ENCODE measurements around the gene SH2D6.
A peak's percentile ranks its signal among the peaks of the same experiment; 100 is the strongest.

Gene SH2D6

DNA sequence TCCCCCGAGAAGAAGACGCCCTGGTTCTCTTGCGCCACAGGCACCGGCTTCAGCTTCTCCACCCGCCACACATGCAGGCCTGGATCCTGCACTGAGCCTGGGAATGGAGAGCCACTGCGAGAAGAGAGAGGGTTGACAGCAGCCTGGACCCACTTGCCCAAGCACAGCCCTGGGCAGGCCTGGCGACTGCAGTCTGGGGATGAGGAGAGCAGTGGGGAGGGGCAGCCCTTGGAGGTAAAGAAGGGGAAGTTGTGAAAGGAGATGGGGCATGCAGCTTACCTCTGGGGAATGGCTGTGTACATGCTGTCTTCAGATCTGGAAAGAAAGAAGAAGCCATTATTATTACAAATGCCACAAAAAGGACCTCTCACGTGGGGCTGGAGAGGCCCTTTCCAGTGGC lies 16.7 kb upstream of the SH2D6 start:
- H2AFZ ChIP-seq (ENCODE audit: low read depth) = no peak overlapping the region
- H3K4me3 ChIP-seq (IDR thresholded peaks at IDR 0.05; ENCODE audit: insufficient read depth, low read depth, low read length) = no peak overlapping the region
- H4K20me1 ChIP-seq (ENCODE audit: insufficient read depth) = no peaks in the 10 kb centered on the region
- no peaks in the 10 kb centered on the region for H3K36me3 ChIP-seq (ENCODE audit: insufficient read depth)
- no peak overlapping the region for H3K27ac ChIP-seq
- peaks cover 19% of the 10 kb centered on the region for H3K4me1 ChIP-seq (ENCODE audit: low read depth, poor library complexity, severe bottlenecking)
- H3K9ac ChIP-seq = no peak overlapping the region
- H3K4me2 ChIP-seq = no peak overlapping the region
- TF ChIP-seq, protein P1, sequence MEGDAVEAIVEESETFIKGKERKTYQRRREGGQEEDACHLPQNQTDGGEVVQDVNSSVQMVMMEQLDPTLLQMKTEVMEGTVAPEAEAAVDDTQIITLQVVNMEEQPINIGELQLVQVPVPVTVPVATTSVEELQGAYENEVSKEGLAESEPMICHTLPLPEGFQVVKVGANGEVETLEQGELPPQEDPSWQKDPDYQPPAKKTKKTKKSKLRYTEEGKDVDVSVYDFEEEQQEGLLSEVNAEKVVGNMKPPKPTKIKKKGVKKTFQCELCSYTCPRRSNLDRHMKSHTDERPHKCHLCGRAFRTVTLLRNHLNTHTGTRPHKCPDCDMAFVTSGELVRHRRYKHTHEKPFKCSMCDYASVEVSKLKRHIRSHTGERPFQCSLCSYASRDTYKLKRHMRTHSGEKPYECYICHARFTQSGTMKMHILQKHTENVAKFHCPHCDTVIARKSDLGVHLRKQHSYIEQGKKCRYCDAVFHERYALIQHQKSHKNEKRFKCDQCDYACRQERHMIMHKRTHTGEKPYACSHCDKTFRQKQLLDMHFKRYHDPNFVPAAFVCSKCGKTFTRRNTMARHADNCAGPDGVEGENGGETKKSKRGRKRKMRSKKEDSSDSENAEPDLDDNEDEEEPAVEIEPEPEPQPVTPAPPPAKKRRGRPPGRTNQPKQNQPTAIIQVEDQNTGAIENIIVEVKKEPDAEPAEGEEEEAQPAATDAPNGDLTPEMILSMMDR (conservative IDR thresholded peaks at IDR 0.05; ENCODE audit: low read depth, low read length) = no peak
- no peaks in the 10 kb centered on the region for H3K79me2 ChIP-seq (ENCODE audit: insufficient read depth, low read depth)
- no peaks in the 10 kb centered on the region for H3K27me3 ChIP-seq (ENCODE audit: insufficient read depth, low read depth)

DNA sequence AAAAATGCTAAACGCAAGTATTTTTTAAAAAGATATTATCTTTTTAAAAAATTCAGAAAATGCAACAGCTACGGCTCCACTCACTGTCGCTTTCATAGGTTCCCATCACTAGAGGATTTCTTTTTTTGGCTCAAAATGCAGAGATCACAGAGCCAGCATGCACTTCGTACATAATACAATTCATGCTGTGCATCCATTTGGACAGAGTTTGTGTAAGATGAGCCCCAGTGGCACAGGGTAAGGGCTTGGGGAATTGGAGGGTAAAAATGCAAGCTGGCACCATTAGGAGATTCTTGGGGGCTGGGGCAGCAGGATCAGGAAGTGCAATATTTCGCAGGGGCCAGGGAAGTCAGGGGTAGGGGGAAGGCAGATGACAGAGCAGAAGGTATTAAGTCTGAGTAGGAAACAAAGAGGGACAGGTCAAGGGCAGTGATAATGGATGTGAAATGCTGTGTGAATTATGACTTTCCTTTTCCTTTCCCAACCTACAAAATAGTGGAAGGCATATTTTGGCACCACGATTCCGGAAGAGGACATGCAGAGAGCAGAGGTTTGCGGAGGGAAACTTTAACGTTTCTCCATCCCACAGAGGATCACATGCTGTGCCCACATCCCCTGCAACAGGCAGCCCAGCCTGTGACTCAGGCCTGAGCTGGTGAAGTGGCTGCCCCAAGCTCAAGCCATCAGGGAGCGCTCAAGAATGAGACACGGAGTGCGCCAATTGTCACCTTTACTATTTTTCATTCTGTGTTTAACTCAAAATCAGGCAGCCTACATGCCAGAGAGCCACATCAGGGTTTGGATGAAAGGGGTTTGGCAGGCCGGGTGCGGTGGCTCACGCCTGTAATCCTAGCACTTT lies 13.1 kb upstream of the SH2D6 start:
- Histone ChIP-seq H3K4me1 (ENCODE audit: low read depth, poor library complexity, severe bottlenecking) (peaks cover 32% of the 10 kb centered on the region), H2AFZ (ENCODE audit: low read depth) (no peak overlapping the region), H3K4me2 (no peak overlapping the region), H4K20me1 (ENCODE audit: insufficient read depth) (no peaks in the 10 kb centered on the region), H3K4me3 (IDR thresholded peaks at IDR 0.05; ENCODE audit: insufficient read depth, low read depth, low read length) (no peak overlapping the region), H3K9ac (no peak overlapping the region), H3K36me3 (ENCODE audit: insufficient read depth) (no peaks in the 10 kb centered on the region), H3K27ac (no peak overlapping the region), H3K79me2 (ENCODE audit: insufficient read depth, low read depth) (no peaks in the 10 kb centered on the region), H3K27me3 (ENCODE audit: insufficient read depth, low read depth) (no peaks in the 10 kb centered on the region)
- TF ChIP-seq, protein P1 (conservative IDR thresholded peaks at IDR 0.05; ENCODE audit: low read depth, low read length) = no peak

DNA sequence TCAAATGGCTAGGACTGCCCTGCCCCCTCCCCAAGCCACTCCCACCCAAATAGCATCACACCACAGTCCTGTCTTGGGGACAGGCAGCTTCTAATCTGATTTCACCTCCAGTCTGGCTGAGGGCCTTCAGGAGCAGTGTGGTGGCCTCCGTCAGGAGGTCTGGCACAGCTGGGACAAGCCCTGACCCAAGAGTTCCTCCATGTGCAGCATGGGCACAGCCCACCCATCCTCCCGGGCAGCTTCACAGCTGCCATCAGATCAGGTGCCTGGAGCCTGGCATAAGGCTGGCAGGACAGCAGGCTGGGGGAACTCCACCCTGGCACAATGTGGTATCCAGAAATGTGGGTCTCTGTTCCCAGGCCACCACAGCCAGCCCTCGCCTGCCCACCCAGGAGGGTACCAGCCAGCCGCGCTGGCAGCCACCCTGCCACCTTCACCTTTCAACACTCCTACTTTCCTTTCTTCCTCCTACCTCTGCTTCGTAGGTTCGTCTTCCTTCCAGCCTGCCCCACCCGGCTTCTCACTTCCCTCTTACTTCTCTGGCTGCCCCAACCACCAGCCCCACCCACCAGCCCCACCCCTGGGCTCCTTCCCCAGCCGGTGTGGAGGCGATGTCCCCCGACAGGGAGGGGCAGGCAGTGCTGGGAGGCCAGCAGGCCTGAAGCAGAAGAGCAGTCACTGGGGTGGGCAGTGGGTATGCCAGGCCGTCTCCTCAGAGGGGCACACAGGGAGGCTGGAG lies 8.5 kb upstream of the SH2D6 start, which contains the start of gene CAPG:
Gene CAPG (minus strand): TSS at position 522 of the 739 bp plus-strand sequence. CDS start 8,221 bp downstream, outside the sequence.
- peak within 1 kb of the TSS; percentile 2; the same call in 1 of the 2 replicates for H2AFZ ChIP-seq (ENCODE audit: low read depth)
- H3K79me2 ChIP-seq (ENCODE audit: insufficient read depth, low read depth) = no peaks in the 10 kb centered on the region
- H3K27ac ChIP-seq = no peak within 1 kb of the TSS
- H3K4me3 ChIP-seq (IDR thresholded peaks at IDR 0.05; ENCODE audit: insufficient read depth, low read depth, low read length) = no peak within 1 kb of the TSS
- TF ChIP-seq, protein P1 (conservative IDR thresholded peaks at IDR 0.05; ENCODE audit: low read depth, low read length) = no peak
- H4K20me1 ChIP-seq (ENCODE audit: insufficient read depth) = no peaks in the 10 kb centered on the region
- no peaks in the 10 kb centered on the region for H3K27me3 ChIP-seq (ENCODE audit: insufficient read depth, low read depth)
- no peaks in the 10 kb centered on the region for H3K36me3 ChIP-seq (ENCODE audit: insufficient read depth)
- peaks cover 50% of the 10 kb centered on the region for H3K4me1 ChIP-seq (ENCODE audit: low read depth, poor library complexity, severe bottlenecking)
- peak within 1 kb of the TSS; percentile 93 for H3K4me2 ChIP-seq
- no peak within 1 kb of the TSS for H3K9ac ChIP-seq

DNA sequence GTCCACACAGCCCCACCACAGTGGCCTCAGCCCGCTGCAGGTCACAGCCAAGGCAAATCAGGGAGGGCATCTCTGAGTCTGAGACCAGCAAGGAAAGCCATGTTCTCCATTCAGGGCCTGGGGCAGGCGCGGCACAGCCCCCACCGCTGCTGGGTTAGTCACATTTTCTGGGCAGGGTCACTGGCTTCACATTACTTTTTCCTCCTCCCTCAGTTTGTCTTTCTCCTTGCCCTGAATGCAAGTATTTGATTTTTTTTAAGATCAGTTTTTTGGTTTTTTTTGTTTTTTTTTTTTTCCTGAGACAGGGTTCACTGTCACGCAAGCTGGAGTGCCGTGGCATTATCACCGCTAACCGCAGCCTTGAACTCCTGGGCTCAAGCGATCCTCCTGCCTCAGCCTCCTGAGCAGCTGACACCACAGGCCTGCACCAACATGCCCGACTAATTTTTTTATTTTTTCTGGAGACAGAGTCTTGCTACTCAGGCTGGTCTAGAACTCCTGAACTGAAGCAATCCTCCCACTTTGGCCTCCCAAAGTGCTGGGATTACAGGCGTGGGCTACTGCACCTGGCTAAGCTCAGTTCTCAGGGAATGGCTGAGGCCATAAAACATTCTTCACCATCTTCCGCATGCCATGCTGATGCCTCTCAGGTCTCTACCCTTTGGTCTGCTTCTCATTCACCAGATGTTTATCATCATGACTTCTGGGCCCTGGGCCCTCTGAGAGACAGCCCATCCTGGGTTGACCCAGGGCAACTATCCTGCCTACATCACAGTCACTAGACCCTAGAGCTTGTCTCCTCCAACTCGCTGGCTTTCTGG lies 7.7 kb upstream of the SH2D6 start:
- Histone ChIP-seq H3K4me1 (ENCODE audit: low read depth, poor library complexity, severe bottlenecking) (peaks cover 57% of the 10 kb centered on the region), H2AFZ (ENCODE audit: low read depth) (peak overlapping the region; percentile 2; the same call in 1 of the 2 replicates), H3K4me2 (peak overlapping the region; percentile 93), H3K9ac (no peak overlapping the region), H3K79me2 (ENCODE audit: insufficient read depth, low read depth) (no peaks in the 10 kb centered on the region), H4K20me1 (ENCODE audit: insufficient read depth) (no peaks in the 10 kb centered on the region), H3K27me3 (ENCODE audit: insufficient read depth, low read depth) (no peaks in the 10 kb centered on the region), H3K27ac (no peak overlapping the region), H3K36me3 (ENCODE audit: insufficient read depth) (no peaks in the 10 kb centered on the region), H3K4me3 (IDR thresholded peaks at IDR 0.05; ENCODE audit: insufficient read depth, low read depth, low read length) (no peak overlapping the region)
- TF ChIP-seq, protein P1 (conservative IDR thresholded peaks at IDR 0.05; ENCODE audit: low read depth, low read length) = no peak
